ENCODE results near the gene TMEM41B. TPM values are rescaled to one million over a fixed set of nuclear protein-coding genes. Genes with fewer than 3 reads are reported as not detected.

Gene TMEM41B
- total RNA-seq, 2 donors from 2014 or later, result 19.1 to 34.8 TPM

Other genes with a start within 250 kb of the TMEM41B start
- 1 to 10 TPM; 1.2 to 3.9 TPM for gene SCUBE2, start 223.0 kb downstream of the TMEM41B start, total RNA-seq
- gene DENND5A, start 49.2 kb downstream of the TMEM41B start, total RNA-seq, result 100 to 1,000 TPM; 169 to 178 TPM
- gene IPO7, start 70.1 kb upstream of the TMEM41B start, total RNA-seq, result 100 to 1,000 TPM in 1 of 2 donors, 10 to 100 TPM in 1; 90.6 to 188 TPM
- gene ZNF143, start 146.4 kb upstream of the TMEM41B start, total RNA-seq, result 10 to 100 TPM; 45.1 to 80.6 TPM